ENCODE data around the gene RAB34.
"Not testable (repeated sequence)": the region's sequence is repeated elsewhere in the genome, so short reads cannot be mapped to it uniquely, and the experiment has no call there.

Gene RAB34

DNA sequence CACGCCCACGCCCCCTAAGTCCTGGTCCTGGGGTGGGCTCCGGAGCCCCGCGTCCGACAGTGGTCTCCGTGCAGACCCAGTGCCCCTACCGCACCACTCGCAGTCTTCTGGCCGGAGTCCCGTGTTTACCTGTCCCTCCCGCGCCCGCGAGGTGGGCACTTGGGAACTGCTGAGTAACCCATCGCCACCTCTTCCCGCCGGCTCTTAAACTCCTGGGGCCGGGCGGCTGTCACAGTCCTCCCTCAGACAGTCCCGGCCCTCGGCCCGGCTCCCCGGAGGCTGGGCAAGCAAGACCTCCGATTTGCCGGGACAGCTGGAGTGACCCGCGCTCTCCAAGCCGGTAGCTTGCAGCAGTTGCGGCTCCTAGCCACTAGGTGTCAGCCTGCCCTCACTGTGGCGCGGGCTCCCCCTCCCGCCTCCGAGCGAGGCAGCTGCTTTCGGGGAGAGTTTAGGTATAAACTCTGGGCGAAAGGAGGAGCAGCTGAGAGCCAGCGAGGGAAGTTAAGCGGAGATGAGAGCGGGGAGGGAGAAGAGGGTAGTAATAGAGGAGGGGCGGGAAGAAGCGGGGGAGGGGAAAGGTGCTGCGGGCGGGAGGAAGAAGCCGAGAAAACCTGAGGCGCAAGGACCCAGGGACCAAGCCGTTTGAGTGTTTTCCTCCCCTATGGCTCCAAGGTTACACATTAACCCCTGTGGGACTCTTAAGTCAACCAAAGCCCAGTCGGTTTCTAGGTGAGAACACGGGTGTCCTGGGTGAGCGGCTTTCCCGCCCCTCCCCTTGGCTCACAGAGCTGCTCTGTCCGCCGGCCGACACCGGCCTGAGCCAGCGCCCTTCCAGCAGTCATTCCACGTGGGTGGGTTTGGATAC lies 9.2 kb upstream of the RAB34 start:
- DNase-seq: peak; percentile 99

DNA sequence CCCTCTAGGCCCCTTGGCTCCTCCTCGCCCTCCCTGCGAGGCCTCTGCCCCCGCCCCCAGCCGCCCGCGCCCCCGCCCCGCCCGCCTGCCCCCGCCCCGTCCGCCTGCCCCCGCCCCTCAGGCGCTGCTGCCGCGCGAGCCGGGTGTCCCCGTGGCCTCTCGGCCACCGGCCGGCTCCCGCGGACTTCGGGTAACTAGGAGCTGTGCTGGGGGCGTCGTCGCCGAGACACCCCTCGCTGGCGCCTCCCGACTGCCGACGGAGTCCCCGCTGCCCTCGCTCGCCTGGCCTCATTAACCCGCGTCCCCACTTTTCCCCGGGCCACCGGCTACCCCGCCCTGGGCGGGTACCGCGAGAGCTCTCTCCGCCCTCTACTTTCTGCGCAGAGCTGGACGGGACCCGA lies 8.6 kb upstream of the RAB34 start, which contains the start of gene TLCD1:
Gene TLCD1 (minus strand): TSS at position 8 of the 401 bp plus-strand sequence. CDS start 136 bp downstream, outside the sequence.
- peak; percentile 89 for DNase-seq

DNA sequence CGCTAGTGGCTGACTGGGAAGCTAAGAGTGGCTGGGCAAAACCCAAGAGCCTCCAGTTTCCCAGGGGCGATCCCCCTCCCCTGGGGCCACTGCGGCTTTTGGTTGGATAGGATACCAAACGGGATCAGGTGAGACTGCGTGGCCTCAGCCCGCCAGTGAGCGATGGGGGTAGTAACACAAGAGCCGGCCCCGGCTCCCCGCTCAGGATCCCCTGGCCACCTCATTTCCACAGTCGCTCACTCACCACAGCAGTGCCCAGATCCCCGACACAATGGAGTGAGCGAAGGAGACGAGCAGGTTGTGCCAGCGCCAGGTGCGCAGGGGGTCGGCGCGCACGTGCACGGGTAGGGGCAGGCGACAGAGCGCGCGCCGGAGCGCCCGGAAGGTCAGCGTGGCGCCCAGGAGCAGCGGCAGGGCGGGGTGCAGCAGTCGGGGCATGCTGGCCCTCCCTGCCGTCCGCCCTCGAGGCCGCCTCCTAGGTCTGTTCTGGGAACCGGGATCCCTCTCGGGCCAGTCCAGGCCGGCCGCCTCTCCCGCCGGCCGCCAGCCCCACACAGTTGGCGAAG lies 8.1 kb upstream of the RAB34 start:
- DNase-seq: peak; percentile 94

DNA sequence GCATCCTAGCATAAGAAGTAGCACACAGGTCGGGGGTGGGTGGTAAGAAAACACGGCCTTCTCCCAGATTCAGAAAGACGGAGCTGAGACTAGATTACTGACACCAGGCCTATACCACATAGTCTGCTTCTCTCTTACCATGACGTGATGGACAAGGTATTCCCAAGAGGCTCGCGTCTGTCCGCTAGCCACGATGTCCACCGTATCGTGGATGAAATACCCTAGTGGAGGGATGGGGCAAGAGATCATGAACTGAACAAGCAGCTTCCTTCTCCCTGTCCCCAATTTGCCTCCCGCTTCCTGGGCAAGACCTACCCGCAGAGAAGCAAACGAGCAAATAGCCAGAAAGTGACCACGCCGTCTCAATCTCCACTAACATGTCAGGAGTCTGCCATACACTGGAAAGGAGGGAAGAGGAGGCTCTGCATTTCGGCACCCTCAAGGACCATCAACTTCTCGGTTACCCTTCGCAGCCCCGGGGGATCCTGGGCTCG lies 7.5 kb upstream of the RAB34 start:
- peak; percentile 74 for DNase-seq

DNA sequence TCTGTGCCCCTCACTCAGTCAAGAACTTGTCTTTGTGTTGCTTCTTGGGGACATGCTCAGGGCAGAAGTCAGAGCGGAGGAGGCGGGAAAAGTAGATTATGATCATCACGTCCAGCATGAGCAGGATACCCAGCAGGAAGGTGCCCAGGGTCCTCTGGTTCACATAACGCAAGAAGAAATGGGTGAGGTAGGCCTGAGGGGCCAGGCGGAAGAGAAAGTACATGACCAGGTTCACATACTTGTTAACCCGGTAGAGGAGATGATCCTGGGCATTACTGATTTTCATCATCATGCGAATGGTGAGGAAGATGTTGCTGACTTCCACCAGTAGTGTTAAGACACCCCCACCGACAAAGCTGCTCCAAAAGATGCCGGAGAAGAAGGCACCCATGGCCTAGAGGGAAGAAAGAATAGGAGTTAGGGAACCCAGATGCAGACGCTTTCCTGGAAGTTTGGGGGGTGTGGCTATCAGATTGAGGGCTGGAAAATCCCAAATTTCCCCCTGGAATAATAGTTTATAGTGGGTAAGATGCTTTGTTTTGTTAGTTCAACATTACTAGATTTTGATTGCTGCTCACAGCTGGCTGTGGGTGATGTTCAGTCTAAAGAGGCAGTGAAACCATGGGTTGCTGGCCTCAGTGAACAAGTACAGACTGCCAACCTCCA lies 7.0 kb upstream of the RAB34 start:
- peak; percentile 52 for DNase-seq

DNA sequence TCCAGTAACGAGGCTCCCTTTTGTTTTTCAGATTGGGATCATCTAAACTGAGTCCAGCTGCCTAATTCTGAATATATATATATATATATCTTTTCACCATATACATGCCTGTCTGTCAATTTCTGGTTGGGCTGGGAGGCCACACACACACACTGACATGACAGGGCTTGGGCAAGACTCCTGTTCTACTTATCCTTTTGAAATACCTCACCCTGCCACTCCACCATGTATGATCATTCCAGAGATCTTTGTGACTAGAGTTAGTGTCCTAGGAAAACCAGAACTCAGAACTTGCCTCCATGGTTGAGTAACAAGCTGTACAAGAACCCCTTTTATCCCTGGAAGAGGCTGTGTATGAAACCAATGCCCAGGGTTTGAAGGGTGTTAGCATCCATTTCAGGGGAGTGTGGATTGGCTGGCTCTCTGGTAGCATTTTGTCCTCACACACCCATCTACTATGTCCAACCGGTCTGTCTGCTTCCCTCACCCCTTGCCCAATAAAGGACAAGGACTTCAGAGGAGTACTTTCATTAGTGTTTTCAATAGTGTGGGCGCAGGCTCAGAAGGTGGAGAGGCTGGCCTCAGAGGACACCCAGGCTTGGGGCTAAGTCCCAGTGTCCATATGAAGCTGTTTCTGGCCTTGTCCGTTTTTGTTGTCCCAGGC lies 6.3 kb upstream of the RAB34 start:
- not testable (repeated sequence) for DNase-seq

DNA sequence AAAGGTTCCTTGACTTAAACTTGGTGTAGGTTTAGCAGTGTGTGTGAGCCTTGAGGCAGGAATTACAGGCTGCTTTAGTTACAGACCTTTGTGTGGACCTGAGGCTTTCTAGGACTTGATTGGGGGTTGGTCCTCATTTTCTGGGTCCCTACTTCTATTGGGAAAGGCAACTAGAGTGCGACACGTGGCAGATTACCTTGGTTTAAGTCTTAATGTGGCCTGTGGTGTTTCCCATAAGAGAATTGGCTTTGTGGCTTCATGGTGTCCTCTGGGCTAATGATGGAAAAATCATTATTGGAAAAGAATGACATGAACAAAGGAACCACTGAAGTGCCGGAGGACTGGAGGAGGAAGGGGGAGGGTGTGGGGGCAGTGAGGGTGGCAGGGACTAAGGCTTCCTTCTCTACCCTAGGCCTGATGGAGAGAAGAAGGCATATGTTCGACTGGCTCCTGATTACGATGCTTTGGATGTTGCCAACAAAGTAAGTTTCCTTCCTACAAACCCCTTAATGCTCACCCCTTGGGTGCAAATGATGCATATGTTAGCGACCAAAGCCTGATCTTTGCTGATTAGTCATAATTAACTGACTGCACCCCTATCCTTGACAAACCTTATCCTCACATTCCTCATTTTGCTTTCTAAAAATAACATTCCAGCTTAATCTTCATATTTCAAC lies 5.6 kb upstream of the RAB34 start:
- no peak for DNase-seq

DNA sequence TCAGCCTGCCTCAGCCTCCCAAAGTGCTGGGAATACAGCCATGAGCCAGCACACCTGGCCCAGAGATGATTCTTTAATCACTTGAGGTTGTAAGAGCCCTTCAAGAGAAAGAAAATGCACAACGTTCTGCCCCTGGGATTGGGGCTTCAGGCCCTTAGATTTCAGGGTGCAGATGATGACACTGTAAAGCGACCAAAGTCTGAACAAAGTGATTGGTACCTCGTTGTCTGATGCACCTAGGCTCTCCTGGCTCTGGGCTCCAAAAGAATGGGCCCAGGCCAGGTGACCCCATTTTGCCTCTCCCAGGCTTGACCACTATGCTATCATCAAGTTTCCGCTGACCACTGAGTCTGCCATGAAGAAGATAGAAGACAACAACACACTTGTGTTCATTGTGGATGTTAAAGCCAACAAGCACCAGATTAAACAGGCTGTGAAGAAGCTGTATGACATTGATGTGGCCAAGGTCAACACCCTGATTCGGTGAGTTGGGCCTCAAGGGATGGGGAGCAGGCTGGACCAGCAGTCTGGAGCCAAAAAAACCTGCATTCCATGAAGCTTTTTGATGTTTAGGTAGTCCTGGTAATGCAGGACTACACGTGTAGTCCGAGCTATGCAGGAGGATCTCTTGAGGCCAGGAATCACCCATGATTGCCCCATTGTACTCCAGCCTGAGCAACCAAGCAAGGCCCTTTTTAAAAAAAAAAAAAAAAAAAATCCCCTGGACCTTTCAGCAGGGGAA lies 4.9 kb upstream of the RAB34 start:
- no peak for DNase-seq

DNA sequence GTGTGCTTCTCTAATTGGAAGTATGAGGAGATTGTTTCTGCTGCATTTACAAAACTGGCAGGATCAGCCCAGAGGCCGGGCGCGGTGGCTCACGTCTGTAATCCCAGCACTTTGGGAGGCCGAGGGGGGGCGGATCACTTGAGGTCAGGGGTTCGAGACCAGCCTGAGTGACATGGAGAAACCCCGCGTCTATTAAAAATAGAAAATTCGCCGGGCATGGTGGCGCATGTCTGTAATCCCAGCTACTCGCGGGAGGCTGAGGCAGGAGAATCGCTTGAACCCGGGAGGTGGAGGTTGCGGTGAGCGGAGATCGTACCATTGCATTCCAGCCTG lies 3.3 kb upstream of the RAB34 start:
- DNase-seq: not testable (repeated sequence)

DNA sequence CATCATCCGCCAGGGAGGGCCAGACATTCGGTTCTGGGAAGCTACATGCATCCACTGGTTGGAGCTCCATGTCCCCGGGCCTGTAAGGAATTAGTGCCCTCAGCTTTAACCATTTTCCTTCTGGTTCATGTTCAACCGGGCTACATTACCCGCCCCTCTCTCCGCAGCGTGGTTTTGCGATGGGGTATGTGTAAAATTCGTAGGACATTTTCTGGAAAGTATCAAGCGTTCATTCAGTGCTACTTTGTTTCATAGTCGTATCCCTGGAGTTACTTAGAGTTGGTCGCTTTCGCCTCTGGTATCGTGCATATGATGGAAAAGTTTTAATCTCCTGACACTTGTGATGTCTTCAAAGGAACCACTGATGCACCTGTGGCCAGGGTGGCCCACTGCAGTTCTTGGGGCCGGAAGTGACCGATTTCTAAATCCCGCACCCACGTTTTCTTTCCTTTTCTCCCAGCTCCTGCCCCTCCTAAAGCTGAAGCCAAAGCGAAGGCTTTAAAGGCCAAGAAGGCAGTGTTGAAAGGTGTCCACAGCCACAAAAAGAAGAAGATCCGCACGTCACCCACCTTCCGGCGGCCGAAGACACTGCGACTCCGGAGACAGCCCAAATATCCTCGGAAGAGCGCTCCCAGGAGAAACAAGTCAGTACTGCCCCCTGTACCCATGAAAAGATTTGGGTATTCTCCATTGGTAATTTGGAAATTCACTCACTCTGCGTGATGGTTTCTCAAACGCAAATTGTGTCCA lies 2.8 kb upstream of the RAB34 start:
- DNase-seq: no peak

DNA sequence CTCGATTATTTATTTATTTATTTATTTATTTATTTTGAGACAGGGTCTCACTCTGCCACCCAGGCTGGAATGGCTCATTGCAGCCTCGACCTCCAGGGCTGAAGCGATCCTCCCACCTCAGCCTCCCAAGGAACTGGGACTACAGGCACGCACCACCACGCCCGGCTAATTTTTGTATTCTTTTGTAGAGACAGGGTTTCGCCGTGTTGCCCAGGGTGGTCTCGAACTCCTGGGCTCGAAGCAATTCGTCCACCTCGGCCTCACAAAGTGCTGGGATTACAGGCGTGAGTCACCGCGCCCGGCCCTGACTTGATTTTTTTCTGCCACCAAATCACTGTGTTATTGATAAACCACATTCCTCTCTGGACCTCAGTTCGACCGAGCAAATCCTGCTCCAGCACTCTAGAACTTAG lies 1.4 kb upstream of the RAB34 start:
- no peak for DNase-seq

DNA sequence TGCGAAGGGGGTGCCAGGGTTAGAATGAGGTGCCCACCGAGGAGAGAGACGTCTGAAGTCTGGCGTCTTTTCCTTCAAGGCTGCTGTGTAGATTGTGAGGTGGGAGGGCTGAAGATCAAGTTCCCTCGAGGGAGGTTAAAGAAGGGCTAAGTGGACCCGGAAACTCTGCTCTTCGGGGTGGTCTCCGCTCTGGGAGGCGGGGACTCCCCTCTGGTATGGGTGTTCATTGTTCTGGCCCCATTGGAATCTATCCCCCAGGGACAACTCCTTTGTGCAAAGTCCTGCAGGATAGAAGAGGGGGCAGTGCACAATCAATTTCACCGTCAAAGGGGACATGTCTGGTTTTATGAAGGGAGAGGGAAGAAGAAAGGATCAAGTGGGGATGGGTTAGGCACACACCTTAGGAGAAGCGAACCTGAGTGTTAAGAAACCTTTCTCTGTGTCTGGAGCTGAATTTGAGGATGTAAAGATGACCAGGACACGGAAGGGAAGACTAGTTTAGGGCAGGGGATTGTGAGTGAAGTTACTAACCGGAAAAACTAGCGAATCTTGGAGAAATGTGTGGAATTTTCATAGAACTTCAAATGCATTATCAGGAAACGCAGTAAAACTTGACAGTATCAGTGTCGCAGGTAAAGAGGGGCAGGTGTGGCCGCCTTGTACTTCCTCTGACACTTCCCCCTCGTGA lies 809 bp upstream of the RAB34 start:
- DNase-seq: peak; percentile 58

DNA sequence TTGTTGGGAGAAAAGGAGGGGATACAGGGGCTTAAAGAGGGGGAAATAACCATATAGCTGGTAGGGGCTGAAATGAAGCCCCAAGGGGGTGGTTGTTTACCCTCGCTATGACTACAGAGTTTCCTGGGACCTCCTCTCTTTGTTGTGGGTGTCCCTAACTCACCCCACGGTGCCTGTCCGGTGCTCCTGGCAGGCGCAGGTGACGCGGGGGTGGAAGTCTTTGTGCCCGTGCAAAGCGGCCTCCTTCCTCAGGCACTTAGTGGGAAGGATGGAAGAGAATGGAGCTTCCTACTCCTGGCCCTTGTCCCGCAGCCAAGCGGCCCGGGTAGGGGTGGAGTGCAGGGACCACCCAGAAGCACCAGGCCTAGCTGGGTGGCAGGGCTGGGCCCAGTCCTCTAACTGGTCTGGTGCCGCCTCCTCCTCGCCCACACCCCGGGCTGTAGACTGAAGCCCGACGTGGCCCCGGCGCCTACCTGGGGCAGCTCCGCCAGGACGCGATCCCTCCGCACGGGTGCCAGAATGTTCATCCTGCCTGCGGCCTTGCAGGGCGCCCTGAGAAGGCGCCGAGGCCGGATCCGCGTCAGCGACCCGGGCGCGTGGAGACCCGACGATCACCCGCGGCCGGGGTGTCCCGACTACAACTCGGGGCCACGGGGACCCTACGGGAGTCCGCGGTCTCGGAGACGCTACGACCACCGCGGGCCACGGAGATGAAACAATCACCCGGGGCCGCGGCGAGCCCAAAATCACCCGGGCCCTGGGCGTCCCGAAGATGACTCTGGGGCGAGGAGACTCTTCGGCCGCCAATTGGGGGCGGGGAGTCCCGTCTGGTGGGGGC lies 709 bp downstream of the RAB34 start:
- DNase-seq: no peak

DNA sequence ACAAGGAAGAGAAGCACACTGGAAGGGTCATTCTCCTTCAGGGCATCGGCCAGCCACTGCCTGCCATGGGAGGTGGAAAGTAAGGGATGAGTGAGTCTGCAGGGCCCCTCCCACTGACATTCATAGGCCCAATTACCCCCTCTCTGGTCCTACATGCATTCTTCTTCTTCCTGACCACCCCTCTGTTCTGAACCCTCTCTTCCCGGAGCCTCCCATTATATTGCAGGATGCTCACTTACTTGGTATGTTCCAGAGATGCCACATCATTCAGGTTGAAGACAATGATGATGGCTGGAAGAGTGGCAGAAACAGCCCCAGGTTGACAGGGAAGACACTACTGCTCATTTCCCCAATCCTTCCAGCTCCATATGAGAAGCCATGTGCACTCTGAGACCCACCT lies 2.5 kb downstream of the RAB34 start:
- no peak for DNase-seq

DNA sequence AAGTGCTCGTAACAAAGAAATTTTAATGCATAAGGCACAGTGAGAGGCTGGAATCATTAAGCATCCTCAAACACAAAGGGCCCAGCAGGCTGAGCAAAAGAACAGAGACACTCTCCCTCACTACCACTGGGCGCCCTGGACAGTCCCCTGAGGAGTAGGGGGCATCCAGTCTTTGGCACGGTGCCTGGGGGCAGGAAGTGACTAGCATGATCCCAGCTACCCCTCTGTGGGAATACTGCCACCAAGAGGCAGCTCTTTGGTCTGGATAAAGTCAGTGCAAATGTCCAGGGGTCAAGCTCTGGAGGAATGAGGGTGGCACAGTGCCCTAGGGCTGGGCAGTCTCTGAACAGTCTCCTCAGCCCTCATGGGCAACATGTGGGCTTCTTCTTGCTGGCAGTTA lies 3.4 kb downstream of the RAB34 start:
- DNase-seq: no peak

DNA sequence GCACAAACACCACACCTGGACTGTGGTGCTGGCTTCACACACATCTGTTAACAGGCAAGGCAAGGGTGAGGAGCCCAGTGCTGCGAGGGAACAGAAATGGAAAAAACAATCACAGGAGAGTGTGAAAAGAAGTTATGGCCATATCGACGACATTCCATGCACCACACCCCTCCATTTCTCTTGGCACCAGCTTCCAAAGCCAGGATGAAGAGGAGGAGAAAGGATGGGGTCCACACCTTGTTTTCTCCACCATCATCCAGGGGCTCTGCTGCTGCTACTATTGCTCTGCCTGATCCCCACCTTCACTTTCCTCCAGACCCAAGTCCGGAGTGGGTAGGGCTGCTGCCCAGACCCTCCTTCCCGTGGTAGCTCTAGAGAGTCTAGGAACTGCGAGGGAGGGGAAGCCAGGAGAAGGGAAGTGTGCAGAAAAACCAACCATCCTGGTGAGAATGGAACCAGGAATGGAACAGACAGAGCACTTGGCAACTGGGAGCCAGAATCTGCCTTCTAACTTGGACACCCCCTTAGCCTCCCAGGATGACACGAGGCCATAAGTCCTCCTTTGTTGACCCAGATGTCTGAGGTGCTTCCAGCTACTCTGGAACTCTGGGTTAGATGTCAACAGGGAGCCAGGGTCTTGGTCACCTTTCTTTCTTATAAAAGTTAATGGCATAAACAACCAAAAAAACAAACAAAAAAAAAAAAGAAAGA lies 4.8 kb downstream of the RAB34 start:
- DNase-seq: no peak

DNA sequence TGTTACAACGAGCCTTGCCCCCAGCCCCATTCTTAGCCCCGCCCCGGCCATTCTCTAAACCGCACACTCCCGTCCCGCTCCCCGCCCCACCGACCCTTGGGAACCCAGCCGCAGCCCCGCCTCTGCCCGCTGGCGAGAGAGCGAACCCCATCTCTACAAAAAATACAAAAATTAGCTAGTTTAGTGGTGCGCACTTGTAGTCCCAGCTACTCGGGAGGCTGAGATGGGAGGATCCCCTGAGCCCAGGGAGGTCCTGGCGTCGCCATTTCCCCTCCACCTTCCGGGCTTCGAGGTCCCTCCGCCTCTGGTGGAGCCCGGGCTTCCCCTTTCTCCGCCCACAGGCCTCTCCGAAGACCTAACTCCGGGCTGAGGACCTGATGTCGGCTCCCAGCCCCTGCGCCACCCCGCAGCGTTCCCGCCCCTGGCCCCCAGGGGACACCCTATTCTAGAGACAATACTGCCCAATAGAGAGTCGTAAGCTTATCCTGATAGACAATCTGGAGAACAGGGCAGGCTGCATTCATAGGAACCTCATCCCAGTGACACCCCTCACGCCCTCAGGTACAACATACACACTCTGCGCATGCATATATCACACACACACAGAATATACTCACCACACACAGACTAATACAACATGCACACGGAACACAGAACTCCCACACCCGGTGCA lies 5.5 kb downstream of the RAB34 start:
- DNase-seq: no peak

DNA sequence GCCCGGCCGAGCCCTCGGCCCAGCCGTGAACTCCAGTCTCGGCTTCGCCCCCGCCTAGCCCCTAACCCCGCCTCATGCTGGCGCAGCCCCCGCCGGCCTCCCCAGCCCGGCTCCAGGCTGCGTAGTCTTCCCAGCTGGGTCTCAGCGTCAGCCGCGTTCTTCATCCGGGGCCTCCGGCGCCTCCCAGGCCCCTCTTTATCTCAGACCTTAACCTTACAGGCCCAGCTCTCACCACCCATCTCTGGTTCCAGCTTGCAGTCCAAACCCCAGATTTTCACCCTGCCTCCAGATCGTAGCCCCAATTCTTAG lies 6.0 kb downstream of the RAB34 start, which contains the start of gene PROCA1:
Gene PROCA1 (minus strand): TSS at position 166 of the 309 bp plus-strand sequence. CDS start 228 bp downstream, outside the sequence.
- DNase-seq: no peak
